MV-4-11 (cell line): Measurements from ENCODE around the gene ZNF23.
A peak's percentile ranks its signal among the peaks of the same experiment; 100 is the strongest.
"Not testable (repeated sequence)": the region's sequence is repeated elsewhere in the genome, so short reads cannot be mapped to it uniquely, and the experiment has no call there.

Experiments
- DNase-seq: peaks from one replicate; lab custom pipeline; 2025; lab: John Stamatoyannopoulos, UW

Gene ZNF23

DNA sequence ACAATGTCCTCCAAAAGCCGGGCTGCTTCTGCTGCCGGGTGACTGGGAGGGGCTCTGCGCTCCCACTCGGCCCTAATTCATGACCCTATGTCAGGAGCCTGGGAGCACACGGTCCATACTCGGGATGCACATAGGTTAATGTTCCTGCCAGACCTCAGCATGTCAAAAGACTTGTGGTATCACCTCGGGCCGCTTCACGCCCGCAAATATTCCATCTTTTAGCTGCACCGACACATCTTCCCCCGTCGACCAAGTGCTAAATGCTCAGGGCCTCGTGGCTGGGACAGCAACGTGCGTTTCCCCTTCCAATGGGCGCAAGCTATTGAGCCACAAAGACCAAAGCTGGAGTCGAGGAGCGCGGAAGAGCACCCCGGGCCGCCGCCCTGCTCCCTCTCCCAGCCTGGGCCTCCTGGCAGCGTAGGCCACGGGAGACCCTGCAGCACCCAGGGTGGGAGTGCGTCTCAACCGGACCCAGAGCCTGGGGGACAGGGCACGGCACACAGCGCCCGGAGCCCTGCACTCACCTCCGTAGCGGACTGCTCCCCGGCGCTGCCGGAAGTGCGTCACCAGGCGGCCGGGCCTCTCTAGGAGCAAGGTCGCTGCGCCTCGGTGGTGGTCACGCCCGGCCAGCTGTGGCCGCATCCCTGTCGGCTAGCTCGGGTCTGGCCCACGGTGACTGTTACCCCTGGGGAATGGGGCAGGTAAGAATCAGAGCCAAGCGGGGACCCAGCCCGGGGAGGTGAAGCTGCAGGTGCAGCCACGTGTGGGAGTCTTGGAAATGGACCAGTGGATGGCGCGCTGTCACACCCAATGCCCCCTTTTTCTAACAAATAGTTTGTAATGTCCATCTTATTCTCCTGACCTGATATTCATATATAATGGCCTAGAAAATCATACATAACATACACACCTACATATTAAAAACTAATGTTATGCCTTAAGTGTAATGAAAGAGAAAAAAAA, at the start of gene ZNF23:
ZNF23 (minus strand) TSS at position 562 of the 963 bp plus-strand sequence. CDS start 5,451 bp downstream, outside the sequence.
- peak; percentile 46 for DNase-seq

- DNase-seq = no peak
Measured at GRCh38 chr16:71507061-71507460, 45.0 kb upstream of the ZNF23 start.

DNA sequence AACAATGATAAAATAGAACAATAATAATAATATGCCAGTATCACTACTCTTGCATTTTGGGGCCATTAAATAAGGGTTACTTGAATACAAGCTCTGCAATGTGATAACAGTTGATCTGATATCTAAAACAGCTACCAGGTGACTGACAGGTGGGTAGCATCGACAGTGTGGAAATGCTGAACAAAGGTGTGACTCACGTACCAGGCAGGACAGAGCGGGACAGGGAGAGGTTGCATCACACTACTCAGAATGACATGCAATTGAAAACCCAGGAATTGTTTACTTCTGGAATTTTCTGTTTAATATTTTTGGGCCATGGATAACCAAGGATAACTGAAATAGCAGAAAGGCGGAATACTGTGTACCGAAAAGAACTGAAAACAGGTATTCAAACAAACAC, 42.9 kb upstream of the ZNF23 start:
- DNase-seq = no peak

GRCh38 chr16:71504051-71504450, 42.0 kb upstream of the ZNF23 start:
- not testable (repeated sequence) for DNase-seq

- DNase-seq = no peak
Measured at GRCh38 chr16:71501547-71501946, 39.5 kb upstream of the ZNF23 start.

- no peak for DNase-seq
Measured at GRCh38 chr16:71500964-71501363, 38.9 kb upstream of the ZNF23 start.

GRCh38 chr16:71499775-71500364, 37.8 kb upstream of the ZNF23 start:
- peak; percentile 29 for DNase-seq

GRCh38 chr16:71498031-71498430, 36.0 kb upstream of the ZNF23 start:
- no peak for DNase-seq

DNA sequence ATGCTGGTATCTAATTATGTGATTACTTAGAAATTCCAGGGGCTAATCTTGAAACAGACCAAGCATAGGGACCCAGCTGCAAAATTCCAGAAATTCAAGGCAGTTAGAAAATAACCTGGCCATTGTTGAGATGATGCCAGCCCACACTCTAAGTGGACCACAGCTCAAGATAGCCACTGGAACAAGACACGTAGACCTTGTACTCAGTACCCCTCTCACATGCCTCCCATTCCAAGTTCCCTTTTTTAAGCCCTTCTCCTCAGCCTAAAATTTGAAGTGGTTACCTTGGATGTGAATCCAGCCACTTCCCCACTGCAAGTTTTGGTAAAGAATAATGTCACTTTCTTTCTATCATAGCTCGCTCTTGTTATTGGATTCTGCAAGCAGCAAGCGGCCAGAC, 31.2 kb upstream of the ZNF23 start:
- DNase-seq = no peak

GRCh38 chr16:71492786-71493185, 30.7 kb upstream of the ZNF23 start:
- DNase-seq = no peak

DNA sequence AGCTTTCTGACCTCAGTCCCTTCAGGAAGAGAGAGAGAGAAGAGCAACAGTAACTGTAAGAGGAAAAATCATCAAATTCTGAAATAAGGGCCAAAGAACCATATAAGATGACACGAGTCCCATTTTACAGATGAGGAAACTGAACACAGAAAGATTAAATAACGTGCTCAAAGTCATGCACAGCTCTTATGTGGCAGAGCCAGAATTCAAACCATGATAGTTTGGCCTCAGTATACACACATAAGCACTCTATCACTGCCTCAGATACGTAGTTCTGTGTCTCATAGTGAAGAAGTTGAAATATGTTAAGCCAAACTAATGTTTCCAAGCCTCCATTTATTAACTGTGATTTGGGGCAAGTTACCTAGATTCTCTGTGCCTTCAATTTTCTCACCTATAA, 29.0 kb upstream of the ZNF23 start:
- no peak for DNase-seq

DNA sequence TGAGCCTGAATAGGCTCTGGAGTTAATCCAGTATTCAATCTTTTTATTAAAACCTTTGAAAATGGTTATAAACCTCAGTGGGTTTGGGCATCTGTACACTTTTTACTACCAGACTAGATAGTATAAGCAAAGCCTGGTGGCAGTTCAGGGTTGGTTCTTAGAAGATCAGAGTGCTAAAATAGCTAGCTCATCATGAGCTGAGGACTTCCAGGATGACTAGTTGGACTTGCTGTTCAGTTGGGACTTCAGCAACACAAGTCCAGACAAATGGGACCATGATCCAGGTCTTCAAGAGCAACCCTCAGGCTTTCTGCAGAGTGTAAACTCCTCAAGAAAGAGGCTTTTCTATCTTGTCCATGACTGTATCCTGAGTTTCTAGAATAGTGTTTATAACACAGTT, 28.3 kb upstream of the ZNF23 start:
- no peak for DNase-seq

GRCh38 chr16:71489122-71489521, 27.1 kb upstream of the ZNF23 start, which contains the start of gene ZNF19:
ZNF19 (minus strand) TSS chr16:71489324; CDS start chr16:71482114, 7,210 bp downstream.
- no peak for DNase-seq

DNA sequence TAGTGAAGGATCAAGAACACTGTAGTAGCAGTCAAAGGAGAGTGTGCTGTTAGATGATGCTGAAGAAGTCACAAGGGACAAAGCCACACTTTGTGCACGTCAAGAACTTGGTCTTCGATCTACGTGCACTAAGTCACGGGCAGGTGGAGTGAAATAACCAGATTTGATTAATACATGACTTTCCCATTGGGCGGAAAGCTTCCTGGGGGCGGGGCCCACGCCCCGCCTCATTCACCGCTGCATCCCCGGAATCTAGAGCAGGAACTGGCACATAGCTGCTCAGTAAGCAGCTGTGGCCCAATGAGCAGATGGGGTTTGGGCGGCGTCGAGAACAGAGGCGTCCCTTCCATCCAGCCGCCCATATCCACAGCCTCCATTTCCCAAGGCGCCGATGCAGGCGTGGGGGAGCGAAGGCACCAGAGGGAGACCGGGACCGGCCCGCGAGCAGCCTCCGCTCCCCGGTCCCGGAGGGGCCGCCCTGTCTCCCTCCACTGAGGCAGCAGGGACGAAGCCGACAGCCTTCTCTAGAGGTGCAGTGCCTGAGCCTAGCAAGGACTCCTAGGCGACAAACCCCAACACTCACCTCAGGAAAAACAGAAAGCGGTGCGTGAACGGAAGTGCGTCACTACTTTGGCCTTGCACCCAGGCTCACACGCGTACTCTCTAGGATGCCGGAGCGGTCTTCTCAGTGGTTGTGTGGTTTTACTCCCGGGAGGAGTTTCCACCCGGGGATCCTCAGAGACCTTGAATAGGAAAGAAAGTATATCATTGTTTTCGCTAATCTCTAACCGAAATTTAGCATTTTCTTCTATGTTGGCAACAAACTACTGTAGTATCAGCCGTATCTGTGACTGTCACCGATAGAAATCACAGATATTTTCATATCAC, 22.2 kb upstream of the ZNF23 start:
- DNase-seq = peak; percentile 76

GRCh38 chr16:71482569-71482968, 20.5 kb upstream of the ZNF23 start:
- DNase-seq = no peak

DNA sequence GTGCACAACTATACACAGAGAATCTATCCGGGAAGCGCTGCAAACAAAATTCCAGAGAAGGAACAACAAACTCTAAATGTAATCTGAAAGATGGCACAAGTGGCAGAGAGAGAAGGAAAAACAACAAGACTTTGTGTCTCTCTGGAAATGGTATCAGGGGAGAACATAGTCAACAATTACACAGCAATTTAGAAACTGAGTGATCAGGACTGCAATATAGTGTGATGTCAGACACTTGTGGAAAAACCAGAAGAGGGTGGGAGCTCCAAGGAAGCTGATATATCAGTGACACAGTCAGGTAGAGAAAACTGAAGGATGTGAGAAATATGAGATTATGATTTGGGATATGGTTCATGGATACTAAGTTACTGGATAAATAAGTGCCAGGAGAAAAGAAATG, 18.9 kb upstream of the ZNF23 start:
- DNase-seq = no peak

DNA sequence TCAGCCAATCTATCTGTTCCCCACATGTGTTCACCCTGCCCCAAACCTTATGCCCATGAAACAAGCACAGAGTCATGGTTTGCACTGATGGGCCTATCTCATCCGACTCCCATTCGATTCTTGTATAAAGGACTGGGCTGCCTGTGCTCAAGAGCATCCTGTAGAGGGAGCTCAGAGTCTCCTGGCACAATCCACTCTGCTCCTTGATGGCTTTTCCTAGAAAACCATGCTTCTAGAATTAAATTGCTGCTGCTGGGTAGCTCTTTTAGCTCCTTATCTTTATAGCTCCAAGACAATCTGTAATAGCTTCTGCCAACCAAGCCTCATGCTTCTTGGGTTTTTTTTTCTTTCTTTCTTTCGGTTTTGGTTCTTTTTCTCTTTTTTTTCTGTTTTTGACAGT, 17.4 kb upstream of the ZNF23 start:
- no peak for DNase-seq

DNA sequence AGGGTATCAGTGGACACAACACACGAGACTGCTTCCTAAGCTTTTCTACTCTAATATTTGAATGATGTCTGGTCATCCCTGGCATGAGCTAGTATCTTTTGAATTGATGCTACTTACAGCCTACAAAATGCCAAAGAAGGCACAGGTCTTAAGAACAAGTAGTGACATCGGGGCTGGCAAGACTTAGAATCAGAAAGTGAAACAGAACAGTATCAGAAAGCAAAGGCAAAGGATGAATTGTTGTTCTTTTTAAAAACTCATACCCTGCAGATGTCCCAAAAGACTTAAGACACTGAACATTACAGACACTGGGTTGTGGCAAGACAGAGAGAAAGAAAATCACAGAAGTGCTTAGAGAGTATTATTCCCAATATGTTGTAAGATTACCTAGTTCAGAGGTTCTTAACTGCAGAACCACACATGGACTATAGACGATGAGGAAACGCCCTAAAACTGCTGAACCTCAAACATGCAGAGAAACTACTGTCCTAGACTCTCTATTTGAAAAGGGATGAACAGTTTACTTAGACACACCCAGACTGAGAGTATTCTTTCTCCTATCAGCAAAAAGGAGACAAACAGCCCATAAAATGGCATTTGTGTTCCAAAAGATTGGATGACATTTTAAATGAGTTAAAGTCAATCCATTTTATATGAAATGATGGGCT, 14.5 kb upstream of the ZNF23 start:
- DNase-seq = no peak

DNA sequence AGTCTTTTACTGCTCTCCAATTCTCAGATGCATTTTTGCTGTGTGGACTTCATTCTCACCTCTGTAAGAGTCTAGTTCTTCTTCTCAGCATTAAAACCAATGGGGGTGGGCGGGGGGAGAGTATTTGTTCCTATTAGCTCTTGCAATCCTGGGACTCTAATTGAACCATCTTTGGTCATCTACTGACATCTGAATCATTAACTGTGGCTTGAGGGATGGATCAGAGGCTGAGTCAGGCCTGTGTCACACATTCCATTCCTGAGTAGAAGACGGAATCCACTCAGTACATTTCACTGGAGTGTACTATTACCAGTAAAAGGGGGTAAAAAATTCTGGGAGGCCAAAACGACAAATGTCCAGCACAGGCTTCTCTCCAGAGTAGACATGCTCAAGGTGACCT, 12.8 kb upstream of the ZNF23 start:
- no peak for DNase-seq

- no peak for DNase-seq
Measured at GRCh38 chr16:71473891-71474290, 11.8 kb upstream of the ZNF23 start.

GRCh38 chr16:71472931-71473330, 10.9 kb upstream of the ZNF23 start:
- no peak for DNase-seq

DNA sequence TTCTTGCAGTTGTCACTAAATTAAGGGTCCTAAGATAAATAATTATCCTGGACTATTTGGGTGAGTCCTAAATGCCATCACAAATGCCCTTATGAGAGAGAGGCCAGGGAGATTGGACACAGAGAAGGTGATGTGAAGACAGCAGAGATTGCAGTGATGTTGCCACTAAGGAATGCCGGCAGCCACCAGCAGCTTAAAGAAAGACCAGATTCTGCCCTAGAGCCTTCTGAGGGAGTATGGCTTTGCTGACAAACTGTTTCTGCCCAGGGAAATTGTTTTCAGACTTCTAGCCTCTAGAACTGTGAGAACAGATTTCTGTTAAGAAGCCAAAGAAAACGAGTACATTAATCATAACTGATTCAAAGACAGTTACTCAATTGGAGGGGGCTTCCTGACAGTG, 10.0 kb upstream of the ZNF23 start:
- no peak for DNase-seq
